Upper lobe of left lung (tissue), 6 donors: Measurements from ENCODE around the gene CD3D. TPM values are rescaled to one million over a fixed set of nuclear protein-coding genes. Genes with fewer than 3 reads are reported as not detected.
A peak's percentile ranks its signal among the peaks of the same experiment; 100 is the strongest.

Source experiments
- ATAC-seq, 2 donors: fragments of 200-7000 bp; cut with Tn5 transposase; one replicate each; pipeline ENCODE4 v1.9.1; 2022; ENCODE audit warnings: mild to moderate bottlenecking in 2 of 2, moderate library complexity in 2 of 2; ENCODE audit not compliant: low FRiP score in 2 of 2
- DNase-seq, 2 donors: peaks; one replicate each; pipeline ENCODE4 v3.0.0-alpha.2; 2019 to 2020
- H3K27ac ChIP-seq, 4 donors: fragments of 200-600 bp; sonication (generic); one replicate each; pipeline ENCODE4 v1.5.1; 2016 to 2019
- H3K27me3 ChIP-seq, 4 donors: fragments of 200-600 bp; sonication (generic); one replicate each; pipeline ENCODE4 v1.5.1; 2017 to 2019
- H3K36me3 ChIP-seq, 4 donors: fragments of 200-600 bp; sonication (generic); one replicate each; pipeline ENCODE4 v1.5.1; 2016 to 2019
- H3K4me1 ChIP-seq, 4 donors: fragments of 200-600 bp; sonication (generic); one replicate each; pipeline ENCODE4 v1.5.1; 2018 to 2019
- H3K4me3 ChIP-seq, 4 donors: fragments of 200-600 bp; sonication (generic); one replicate each; pipeline ENCODE4 v1.5.1; 2017 to 2019; ENCODE audit warnings: mild to moderate bottlenecking in 2 of 4, moderate library complexity in 1 of 4
- H3K9me3 ChIP-seq, 4 donors: fragments of 200-600 bp; sonication (generic); one replicate each; pipeline ENCODE4 v1.5.1; 2018 to 2019
- CTCF ChIP-seq, 6 experiments: fragments of 450-650 bp in 4 of 6; fragments of 200-600 bp in 2 of 6; sonication (generic) in 2 of 6; IDR thresholded peaks; one replicate each; pipeline ENCODE4 v1.5.1; 2016 to 2019; ENCODE audit warnings: antibody characterized with exemption in 6 of 6
- EP300 ChIP-seq, 4 donors: sonication (generic); formaldehyde crosslinking; IDR thresholded peaks; one replicate each; pipeline ENCODE4 v1.5.1; 2017; ENCODE audit warnings: antibody characterized with exemption in 4 of 4, control low read depth in 2 of 4
- POLR2A ChIP-seq, 4 donors: fragments of 450-650 bp; IDR thresholded peaks; one replicate each; pipeline ENCODE4 v1.5.1; 2016 to 2017; ENCODE audit warnings: antibody characterized with exemption in 4 of 4, mild to moderate bottlenecking in 2 of 4
- POLR2AphosphoS5 ChIP-seq, 2 donors: sonication (generic); formaldehyde crosslinking; IDR thresholded peaks; one replicate each; pipeline ENCODE4 v1.5.1; 2017; ENCODE audit warnings: antibody characterized with exemption in 2 of 2
- WGBS, 2 donors: methylation state at CpG; one replicate each; pipeline ENCODE4 v1.1.5; 2017 to 2018; 5-methylcytosine and 5-hydroxymethylcytosine counted together
- total RNA-seq, 6 donors: library from RNA; depleted of rRNA in 4 of 6; stranded (reverse); fragments of >200 nt in 4 of 6; gene quantifications; one replicate each; pipeline versions ENCODE4 v1.1.0 to v1.2.1, GENCODE V29; 2016 to 2021
- donor health status: DM: no; HTN: no; CAD: no; lungs with moderate emphysema.
- donor health status: DM: no; HTN: yes; CAD: no; lungs with severe emphysema.

CD3D gene
- total RNA-seq, 6 donors from 2014 or later: 4.1 to 22.3 (median 7.6) TPM

- Histone ChIP-seq H3K36me3 (no peaks in the 10 kb centered on the region), H3K4me3 (no peak overlapping the region), H3K4me1 (no peaks in the 10 kb centered on the region), H3K27me3 (no peaks in the 10 kb centered on the region), H3K27ac (peak overlapping the region in 2 of 4 donors; percentile 44 to 48), H3K9me3 (no peaks in the 10 kb centered on the region)
- DNase-seq (peak in 1 of 2 donors; percentile 63), ATAC-seq (peak in 1 of 2 donors; percentile 61)
- 68 to 72% methylated on average over 7 of the region's 7 CpGs for WGBS, 2 donors
- TF ChIP-seq POLR2AphosphoS5 (IDR thresholded peaks at IDR 0.05) (peak in 1 of 2 donors; percentile 38), POLR2A (IDR thresholded peaks at IDR 0.05) (peak in 1 of 4 donors; percentile 33), CTCF (IDR thresholded peaks at IDR 0.05) (no peak)
Observed at GRCh38 chr11:118338637-118339061, 3.9 kb downstream of the CD3D start.

GRCh38 chr11:118334745-118335144 is 7.8 kb downstream of the CD3D start:
- DNase-seq: no peak
- no peak overlapping the region for H3K27ac ChIP-seq
- ATAC-seq: no peak
- H3K27me3 ChIP-seq: no peaks in the 10 kb centered on the region
- H3K9me3 ChIP-seq: no peaks in the 10 kb centered on the region
- TF ChIP-seq POLR2AphosphoS5 (IDR thresholded peaks at IDR 0.05) (no peak), EP300 (IDR thresholded peaks at IDR 0.05) (no peak), CTCF (IDR thresholded peaks at IDR 0.05) (no peak), POLR2A (IDR thresholded peaks at IDR 0.05) (no peak)
- no peak overlapping the region for H3K4me3 ChIP-seq
- no peaks in the 10 kb centered on the region for H3K4me1 ChIP-seq
- WGBS, 2 donors: 65 to 83% methylated on average over 1 of the region's 1 CpG
- no peaks in the 10 kb centered on the region for H3K36me3 ChIP-seq

- H3K4me1 ChIP-seq: no peaks in the 10 kb centered on the region
- DNase-seq: no peak
- TF ChIP-seq EP300 (IDR thresholded peaks at IDR 0.05) (no peak), POLR2A (IDR thresholded peaks at IDR 0.05) (no peak), CTCF (IDR thresholded peaks at IDR 0.05) (no peak), POLR2AphosphoS5 (IDR thresholded peaks at IDR 0.05) (no peak)
- no peaks in the 10 kb centered on the region for H3K27me3 ChIP-seq
- no peaks in the 10 kb centered on the region for H3K36me3 ChIP-seq
- ATAC-seq: no peak
- H3K27ac ChIP-seq: no peak overlapping the region
- H3K4me3 ChIP-seq: no peak overlapping the region
- H3K9me3 ChIP-seq: no peaks in the 10 kb centered on the region
Observed at GRCh38 chr11:118328745-118329144, 13.8 kb downstream of the CD3D start.

- no peak for TF ChIP-seq EP300 (IDR thresholded peaks at IDR 0.05)
- no peak for TF ChIP-seq CTCF (IDR thresholded peaks at IDR 0.05)
- ATAC-seq: no peak
- no peaks in the 10 kb centered on the region for H3K27me3 ChIP-seq
- H3K9me3 ChIP-seq: no peaks in the 10 kb centered on the region
- H3K27ac ChIP-seq: no peak overlapping the region
- DNase-seq: no peak
- H3K4me3 ChIP-seq: no peak overlapping the region
- peaks cover 0 to 8% (median 0%) of the 10 kb centered on the region in 4 donors for H3K4me1 ChIP-seq
- no peaks in the 10 kb centered on the region for H3K36me3 ChIP-seq
Observed at GRCh38 chr11:118325283-118325682, 17.2 kb downstream of the CD3D start.

- Histone ChIP-seq H3K4me1 (peaks cover 10 to 24% (median 19%) of the 10 kb centered on the region in 4 donors), H3K9me3 (no peaks in the 10 kb centered on the region), H3K4me3 (no peak overlapping the region), H3K27ac (no peak overlapping the region), H3K36me3 (no peaks in the 10 kb centered on the region), H3K27me3 (no peaks in the 10 kb centered on the region)
- TF ChIP-seq EP300 (IDR thresholded peaks at IDR 0.05) (no peak), CTCF (IDR thresholded peaks at IDR 0.05) (no peak), POLR2A (IDR thresholded peaks at IDR 0.05) (no peak), POLR2AphosphoS5 (IDR thresholded peaks at IDR 0.05) (no peak)
- ATAC-seq (no peak), DNase-seq (peak in 1 of 2 donors; percentile 62)
- 89 to 98% methylated on average over 13 to 18 of the region's 19 CpGs for WGBS, 2 donors
Observed at GRCh38 chr11:118322721-118323120, 19.8 kb downstream of the CD3D start.
